Stimulated activated CD8-positive, alpha-beta memory T cell treated with anti-CD3 and anti-CD28 coated beads, Interleukin-7, amount 100 ng/mL, for 24 hours (primary cell): ENCODE results near the gene DPF3.

Experiments
- DNase-seq: peaks from one replicate; pipeline ENCODE4 v3.0.0-alpha.2; 2020; ENCODE audit warnings: low read depth

DPF3 gene

GRCh38 chr14:72615451-72616121 lies 278.3 kb downstream of the DPF3 start:
- no peak for DNase-seq

- no peak for DNase-seq
These were observed 278.9 kb downstream of the DPF3 start for GRCh38 chr14:72614891-72615415.

GRCh38 chr14:72614365-72614764 lies 279.5 kb downstream of the DPF3 start:
- DNase-seq = no peak

- DNase-seq = no peak
These were observed 280.0 kb downstream of the DPF3 start for GRCh38 chr14:72613975-72614319.

GRCh38 chr14:72613231-72613974 lies 280.5 kb downstream of the DPF3 start:
- no peak for DNase-seq

- DNase-seq = no peak
These were observed 281.9 kb downstream of the DPF3 start for GRCh38 chr14:72612041-72612440.

- DNase-seq = no peak
These were observed 282.4 kb downstream of the DPF3 start for GRCh38 chr14:72611506-72611905.

- DNase-seq = no peak
These were observed 283.1 kb downstream of the DPF3 start for GRCh38 chr14:72610831-72611200.

GRCh38 chr14:72610096-72610830 lies 283.6 kb downstream of the DPF3 start:
- DNase-seq = no peak

GRCh38 chr14:72609205-72609916 lies 284.5 kb downstream of the DPF3 start:
- DNase-seq = no peak

GRCh38 chr14:72608391-72609204 lies 285.3 kb downstream of the DPF3 start:
- no peak for DNase-seq

- DNase-seq = no peak
These were observed 286.3 kb downstream of the DPF3 start for GRCh38 chr14:72607386-72608130.

- DNase-seq = no peak
These were observed 287.0 kb downstream of the DPF3 start for GRCh38 chr14:72606879-72607278.

GRCh38 chr14:72605921-72606220 lies 288.0 kb downstream of the DPF3 start:
- DNase-seq = no peak

GRCh38 chr14:72605096-72605920 lies 288.6 kb downstream of the DPF3 start:
- no peak for DNase-seq

GRCh38 chr14:72604133-72604532 lies 289.8 kb downstream of the DPF3 start:
- DNase-seq = no peak

GRCh38 chr14:72603639-72604038 lies 290.3 kb downstream of the DPF3 start:
- DNase-seq = no peak

- no peak for DNase-seq
These were observed 293.2 kb downstream of the DPF3 start for GRCh38 chr14:72600551-72601330.
